Skeletal muscle tissue (tissue), 4 donors: Measurements from ENCODE around the gene ABTB1. TPM values are rescaled to one million over a fixed set of nuclear protein-coding genes. Genes with fewer than 3 reads are reported as not detected.
A peak's percentile ranks its signal among the peaks of the same experiment; 100 is the strongest.

Source experiments
- H3K27ac ChIP-seq: one replicate; pipeline ENCODE4 v1.7.0; 2013; ENCODE audit warnings: mild to moderate bottlenecking, low read depth, low read length, inconsistent platforms
- H3K27me3 ChIP-seq, 3 donors: one replicate each; pipeline ENCODE4 v1.7.0; 2013; ENCODE audit warnings: low read length in 3 of 3; ENCODE audit not compliant: control insufficient read depth in 3 of 3, insufficient read depth in 3 of 3
- H3K36me3 ChIP-seq, 3 donors: one replicate each; pipeline ENCODE4 v1.7.0; 2013; ENCODE audit warnings: low read length in 3 of 3; ENCODE audit not compliant: control insufficient read depth in 3 of 3, insufficient read depth in 3 of 3
- H3K4me1 ChIP-seq, 3 donors: one replicate each; pipeline ENCODE4 v1.7.0; 2013; ENCODE audit warnings: low read length in 3 of 3, mild to moderate bottlenecking in 3 of 3; ENCODE audit not compliant: control insufficient read depth in 3 of 3, insufficient read depth in 3 of 3
- H3K4me3 ChIP-seq, 3 donors: one replicate each; pipeline ENCODE4 v1.7.0; 2013; ENCODE audit warnings: low read length in 3 of 3
- H3K9ac ChIP-seq, 3 donors: one replicate each; pipeline ENCODE4 v1.7.0; 2013; ENCODE audit warnings: low read length in 3 of 3, mild to moderate bottlenecking in 3 of 3, moderate library complexity in 2 of 3, low read depth in 1 of 3
- H3K9me3 ChIP-seq, 3 donors: one replicate each; pipeline ENCODE4 v1.7.0; 2013; ENCODE audit warnings: low read length in 3 of 3; ENCODE audit not compliant: control insufficient read depth in 3 of 3
- total RNA-seq: library from RNA; depleted of rRNA; stranded (reverse); fragments of >200 nt; gene quantifications from one replicate; pipeline ENCODE4 v1.2.3, GENCODE V29; 2014
- donor health status: Osteomylitis.

Gene ABTB1
- total RNA-seq, 1 donor from 2014 or later = 6.3 TPM

- no peaks in the 10 kb centered on the region for H3K27me3 ChIP-seq
- peaks cover 0 to 32% (median 15%) of the 10 kb centered on the region in 3 donors for H3K36me3 ChIP-seq
- peak overlapping the region in 1 of 3 donors; percentile 25 for H3K9ac ChIP-seq
- H3K9me3 ChIP-seq = no peaks in the 10 kb centered on the region
- H3K4me3 ChIP-seq = no peak overlapping the region
- peak overlapping the region; percentile 54 for H3K27ac ChIP-seq
- peaks cover 28 to 57% (median 56%) of the 10 kb centered on the region in 3 donors for H3K4me1 ChIP-seq
Measured at GRCh38 chr3:127717357-127718244, 44.8 kb downstream of the ABTB1 start.

DNA sequence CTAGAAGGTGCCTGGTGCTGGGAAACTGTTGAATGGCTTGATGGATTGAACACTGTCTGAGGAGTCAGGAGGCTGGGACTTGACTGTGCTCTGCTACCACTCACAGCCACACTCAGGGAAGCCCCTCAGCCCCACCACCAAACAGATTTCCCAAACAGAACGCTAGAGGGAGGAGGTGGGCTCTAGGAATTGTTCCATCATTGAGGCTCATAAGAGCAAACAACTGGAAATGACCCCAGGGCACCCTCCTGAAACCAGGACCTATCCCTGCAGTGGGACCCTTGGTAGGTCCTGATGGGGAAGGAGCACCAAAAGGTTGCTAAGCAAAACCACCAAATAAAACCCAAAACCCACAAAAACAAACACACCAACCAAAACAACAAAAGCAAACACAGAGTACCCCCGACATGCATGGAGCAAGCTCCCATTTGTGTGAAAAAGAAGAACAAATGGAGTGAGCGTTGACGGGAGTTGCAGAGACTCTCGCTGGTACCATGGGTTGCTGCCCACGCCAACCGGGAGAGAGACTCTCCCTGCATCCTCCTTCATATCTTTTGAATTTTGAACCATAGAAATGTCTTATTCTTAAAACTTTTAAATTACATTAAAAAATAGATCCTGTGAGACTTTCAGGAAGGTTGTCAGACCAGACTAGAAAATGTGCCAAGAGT, 45.6 kb downstream of the ABTB1 start:
- H3K4me1 ChIP-seq = peaks cover 27 to 57% (median 56%) of the 10 kb centered on the region in 3 donors

DNA sequence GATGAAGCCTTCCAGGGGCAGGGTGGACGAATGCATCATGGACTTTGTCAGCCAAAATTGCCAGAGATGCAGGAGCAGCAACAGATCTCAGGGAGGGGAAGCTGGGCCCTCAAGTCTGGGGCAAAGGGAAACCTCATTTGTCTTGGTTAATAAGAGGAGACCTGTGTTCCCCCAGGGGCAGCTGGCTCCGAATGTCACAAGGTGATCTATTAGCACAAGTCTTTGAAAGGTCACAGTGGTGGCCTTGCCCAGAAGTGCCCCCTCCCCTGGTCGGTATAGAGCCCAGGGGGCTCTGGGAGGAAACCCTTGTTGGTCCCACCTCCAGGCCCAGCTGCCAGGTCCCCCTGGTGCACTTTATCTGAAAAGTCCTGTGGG, 46.2 kb downstream of the ABTB1 start:
- no peak overlapping the region for H3K27ac ChIP-seq
- no peaks in the 10 kb centered on the region for H3K27me3 ChIP-seq
- H3K9me3 ChIP-seq = no peaks in the 10 kb centered on the region
- peak overlapping the region in 1 of 3 donors; percentile 4 for H3K9ac ChIP-seq
- peaks cover 0 to 32% (median 15%) of the 10 kb centered on the region in 3 donors for H3K36me3 ChIP-seq
- no peak overlapping the region for H3K4me3 ChIP-seq
- H3K4me1 ChIP-seq = peaks cover 23 to 57% (median 55%) of the 10 kb centered on the region in 3 donors

More for the DNA sequence above, 45.6 kb downstream of the ABTB1 start:
- H3K27me3 ChIP-seq = no peaks in the 10 kb centered on the region
- H3K4me3 ChIP-seq = no peak overlapping the region
- no peaks in the 10 kb centered on the region for H3K9me3 ChIP-seq
- H3K9ac ChIP-seq = peak overlapping the region in 1 of 3 donors; percentile 25
- H3K36me3 ChIP-seq = peaks cover 0 to 32% (median 15%) of the 10 kb centered on the region in 3 donors
- H3K27ac ChIP-seq = peak overlapping the region; percentile 54

GRCh38 chr3:127719369-127719768, 46.6 kb downstream of the ABTB1 start:
- peak overlapping the region in 1 of 3 donors; percentile 4 for H3K9ac ChIP-seq
- no peaks in the 10 kb centered on the region for H3K9me3 ChIP-seq
- H3K36me3 ChIP-seq = peaks cover 0 to 30% (median 15%) of the 10 kb centered on the region in 3 donors
- peaks cover 23 to 55% (median 52%) of the 10 kb centered on the region in 3 donors for H3K4me1 ChIP-seq
- H3K27me3 ChIP-seq = no peaks in the 10 kb centered on the region
- no peak overlapping the region for H3K27ac ChIP-seq
- H3K4me3 ChIP-seq = no peak overlapping the region

DNA sequence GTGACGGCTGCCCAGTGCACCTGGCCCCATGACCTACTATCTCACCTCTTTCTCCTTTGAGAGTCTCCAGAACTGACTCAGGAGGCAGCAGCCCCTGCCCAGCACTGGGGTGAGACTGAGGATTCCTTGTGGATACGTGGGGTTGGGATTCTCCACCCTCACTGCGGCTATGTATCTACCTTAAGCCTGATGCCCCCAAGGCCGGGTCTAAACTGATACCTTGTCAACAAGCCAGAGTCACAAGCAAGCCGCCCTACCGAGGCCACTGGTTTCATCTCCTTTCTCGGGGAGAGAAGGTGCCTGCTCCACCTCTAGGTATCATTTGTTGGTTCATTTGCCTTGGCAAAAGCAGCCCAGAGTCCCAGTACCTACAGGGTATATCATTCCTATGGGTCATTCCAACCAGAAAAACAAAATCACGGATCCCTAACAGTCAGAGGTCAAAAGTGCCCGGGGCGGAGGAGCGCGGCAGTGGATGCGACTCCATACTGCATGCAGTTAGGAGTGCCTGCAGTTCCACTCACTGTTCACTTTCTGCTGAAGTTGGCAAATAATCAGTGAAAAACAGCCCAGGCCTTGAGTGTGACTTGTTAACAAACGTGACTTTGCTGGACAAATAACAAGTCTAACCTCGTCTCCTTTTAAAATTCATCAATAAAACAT, 47.5 kb downstream of the ABTB1 start:
- Histone ChIP-seq H3K36me3 (peaks cover 0 to 30% (median 15%) of the 10 kb centered on the region in 3 donors), H3K27me3 (no peaks in the 10 kb centered on the region), H3K9ac (no peak overlapping the region), H3K4me3 (no peak overlapping the region), H3K9me3 (no peaks in the 10 kb centered on the region), H3K27ac (no peak overlapping the region), H3K4me1 (peaks cover 14 to 47% (median 46%) of the 10 kb centered on the region in 3 donors)

- H3K4me3 ChIP-seq = no peak overlapping the region
- no peaks in the 10 kb centered on the region for H3K27me3 ChIP-seq
- H3K4me1 ChIP-seq = peaks cover 14 to 40% (median 39%) of the 10 kb centered on the region in 3 donors
- no peak overlapping the region for H3K27ac ChIP-seq
- peaks cover 0 to 30% (median 12%) of the 10 kb centered on the region in 3 donors for H3K36me3 ChIP-seq
- H3K9ac ChIP-seq = no peak overlapping the region
- H3K9me3 ChIP-seq = no peaks in the 10 kb centered on the region
Measured at GRCh38 chr3:127720985-127721935, 48.5 kb downstream of the ABTB1 start.

- H3K27me3 ChIP-seq = no peaks in the 10 kb centered on the region
Measured at GRCh38 chr3:127722091-127722784, 49.5 kb downstream of the ABTB1 start.

DNA sequence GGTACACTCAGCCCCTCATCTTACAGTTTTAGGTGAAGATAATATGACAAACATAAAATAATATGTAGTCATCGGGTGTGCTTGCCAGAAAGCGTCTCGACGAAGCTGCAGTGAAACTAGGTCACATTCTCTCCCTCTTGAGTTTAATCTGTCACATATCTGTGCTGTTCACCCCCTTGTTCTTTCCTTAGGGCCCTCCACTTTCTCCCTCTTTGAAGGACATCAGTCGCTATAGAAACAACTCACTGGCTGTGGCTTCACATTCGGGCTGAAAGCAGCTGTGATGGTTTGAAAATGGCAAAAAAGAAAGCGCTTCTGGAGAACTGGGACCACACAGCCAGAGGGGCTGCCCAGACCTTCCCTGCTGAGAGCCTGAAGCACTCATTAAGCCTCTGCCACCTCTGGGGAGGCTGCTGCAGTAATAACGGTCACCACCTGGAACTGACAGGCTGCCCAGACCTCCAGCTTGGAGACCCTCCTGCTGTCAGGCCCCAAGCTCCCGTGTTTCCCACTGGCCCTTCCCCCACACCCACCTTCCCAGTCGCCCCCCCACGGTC, 50.3 kb downstream of the ABTB1 start:
- Histone ChIP-seq H3K9ac (peak overlapping the region; percentile 34 to 61 (median 51)), H3K4me3 (peak overlapping the region in 1 of 3 donors; percentile 14), H3K9me3 (no peaks in the 10 kb centered on the region), H3K36me3 (peaks cover 0 to 27% (median 12%) of the 10 kb centered on the region in 3 donors), H3K4me1 (peaks cover 14 to 25% (median 21%) of the 10 kb centered on the region in 3 donors), H3K27ac (peak overlapping the region; percentile 2), H3K27me3 (no peaks in the 10 kb centered on the region)

More at GRCh38 chr3:127722091-127722784, 49.5 kb downstream of the ABTB1 start:
- Histone ChIP-seq H3K9me3 (no peaks in the 10 kb centered on the region), H3K4me1 (peaks cover 14 to 33% (median 30%) of the 10 kb centered on the region in 3 donors), H3K36me3 (peaks cover 0 to 27% (median 12%) of the 10 kb centered on the region in 3 donors), H3K4me3 (no peak overlapping the region), H3K27ac (no peak overlapping the region), H3K9ac (peak overlapping the region in 1 of 3 donors; percentile 33)
